SH-SY5Y (cell line): ENCODE results near the gene WBP1L.

Source experiments
- GATA2 ChIP-seq: IDR thresholded peaks from 2 replicates; pipeline ENCODE4 v1.6.1; 2011; ENCODE audit warnings: mild to moderate bottlenecking, low read depth, low read length
- GATA3 ChIP-seq: IDR thresholded peaks from 2 replicates; pipeline ENCODE4 v1.6.1; 2011; ENCODE audit warnings: low read depth, mild to moderate bottlenecking, low read length, moderate library complexity

DNA sequence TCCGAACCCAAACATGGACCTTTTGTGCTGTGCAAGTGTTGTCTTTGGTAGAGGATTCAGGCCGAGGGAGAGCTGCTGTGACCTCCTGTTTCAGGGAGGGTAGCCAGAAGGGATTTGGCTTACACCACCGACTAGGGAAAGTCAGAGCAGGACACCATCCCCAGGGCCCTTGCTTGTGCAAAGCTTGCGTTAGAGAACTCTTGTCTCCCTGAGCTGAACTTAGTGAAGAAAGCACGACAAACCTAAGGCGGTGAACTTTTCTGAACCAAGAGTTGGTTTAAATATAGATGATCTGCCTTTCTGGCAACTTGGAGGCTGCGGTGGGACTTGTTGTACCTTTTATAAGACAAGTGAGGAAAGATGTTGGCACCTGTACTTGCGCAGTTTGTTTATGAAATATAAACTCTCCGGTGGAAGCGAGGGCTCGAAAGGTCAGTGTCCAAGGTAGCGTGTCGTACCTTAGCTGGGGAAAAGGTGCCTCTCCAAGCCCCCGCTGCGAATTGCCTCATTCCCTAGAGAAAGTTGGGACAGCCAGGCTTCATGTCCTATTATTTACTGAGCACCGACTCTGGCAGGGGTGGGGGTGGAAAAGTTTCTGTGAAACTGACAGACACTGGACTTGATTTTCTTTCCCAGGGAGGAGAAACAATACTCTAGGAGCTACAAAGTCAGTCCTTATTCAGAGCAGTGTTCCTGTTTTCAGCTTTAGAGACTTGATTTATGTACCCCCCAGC, 31.6 kb downstream of the WBP1L start:
- TF ChIP-seq GATA3 (no peak), GATA2 (no peak)
